OCI-LY1 (cell line): ENCODE results near the gene XYLB.

ENCODE experiments used
- EZH2 ChIP-seq: fragments of 200-600 bp; sonication (generic), shearing (Covaris generic); IDR thresholded peaks from 2 replicates; pipeline ENCODE4 v1.8.0; 2017; ENCODE audit warnings: borderline replicate concordance, mixed run types, mild to moderate bottlenecking, antibody characterized with exemption, low read length, moderate library complexity, mixed read lengths
- TF ChIP-seq, protein P1 (sequence below): fragments of 200-600 bp; sonication (generic), shearing (Covaris generic); IDR thresholded peaks from 2 replicates; pipeline ENCODE4 v1.5.1; 2017; ENCODE audit warnings: mild to moderate bottlenecking, antibody characterized with exemption, low read length, moderate library complexity, mixed read lengths

GRCh38 chr3:38454884-38455638 lies 108.5 kb downstream of the XYLB start:
- TF ChIP-seq, protein P1, sequence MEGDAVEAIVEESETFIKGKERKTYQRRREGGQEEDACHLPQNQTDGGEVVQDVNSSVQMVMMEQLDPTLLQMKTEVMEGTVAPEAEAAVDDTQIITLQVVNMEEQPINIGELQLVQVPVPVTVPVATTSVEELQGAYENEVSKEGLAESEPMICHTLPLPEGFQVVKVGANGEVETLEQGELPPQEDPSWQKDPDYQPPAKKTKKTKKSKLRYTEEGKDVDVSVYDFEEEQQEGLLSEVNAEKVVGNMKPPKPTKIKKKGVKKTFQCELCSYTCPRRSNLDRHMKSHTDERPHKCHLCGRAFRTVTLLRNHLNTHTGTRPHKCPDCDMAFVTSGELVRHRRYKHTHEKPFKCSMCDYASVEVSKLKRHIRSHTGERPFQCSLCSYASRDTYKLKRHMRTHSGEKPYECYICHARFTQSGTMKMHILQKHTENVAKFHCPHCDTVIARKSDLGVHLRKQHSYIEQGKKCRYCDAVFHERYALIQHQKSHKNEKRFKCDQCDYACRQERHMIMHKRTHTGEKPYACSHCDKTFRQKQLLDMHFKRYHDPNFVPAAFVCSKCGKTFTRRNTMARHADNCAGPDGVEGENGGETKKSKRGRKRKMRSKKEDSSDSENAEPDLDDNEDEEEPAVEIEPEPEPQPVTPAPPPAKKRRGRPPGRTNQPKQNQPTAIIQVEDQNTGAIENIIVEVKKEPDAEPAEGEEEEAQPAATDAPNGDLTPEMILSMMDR: no peak
- TF ChIP-seq EZH2: no peak
